Sigmoid colon (tissue), 7 donors: ENCODE results near the gene ADAMTS8. TPM values are rescaled to one million over a fixed set of nuclear protein-coding genes. Genes with fewer than 3 reads are reported as not detected.
A peak's percentile ranks its signal among the peaks of the same experiment; 100 is the strongest.

ENCODE experiments used
- DNase-seq: peaks from one replicate; pipeline ENCODE4 v3.0.0-alpha.2; 2019
- H3K27ac ChIP-seq, 4 donors: fragments of 200-600 bp; sonication (generic); one replicate each; pipeline ENCODE4 v1.5.1; 2016 to 2019; ENCODE audit warnings: mild to moderate bottlenecking in 1 of 4
- H3K27me3 ChIP-seq, 3 donors: fragments of 200-600 bp; sonication (generic); one replicate each; pipeline ENCODE4 v1.5.1; 2019; ENCODE audit warnings: mild to moderate bottlenecking in 1 of 3
- H3K36me3 ChIP-seq, 4 donors: fragments of 200-600 bp; sonication (generic); one replicate each; pipeline ENCODE4 v1.5.1; 2016 to 2019
- H3K4me1 ChIP-seq, 4 donors: fragments of 200-600 bp; sonication (generic); one replicate each; pipeline ENCODE4 v1.5.1; 2017 to 2019
- H3K4me3 ChIP-seq, 4 donors: fragments of 200-600 bp; sonication (generic); one replicate each; pipeline ENCODE4 v1.5.1; 2017 to 2019; ENCODE audit warnings: mild to moderate bottlenecking in 2 of 4, moderate library complexity in 1 of 4
- H3K9me3 ChIP-seq, 4 donors: fragments of 200-600 bp in 3 of 4; sonication (generic) in 3 of 4; one replicate each; pipeline versions ENCODE4 v1.5.1 to v1.6.1; 2013 to 2019
- CTCF ChIP-seq, 4 experiments: fragments of 450-650 bp in 3 of 4; fragments of 200-600 bp in 1 of 4; IDR thresholded peaks; one replicate each; pipeline ENCODE4 v1.5.1; 2016 to 2019; ENCODE audit warnings: antibody characterized with exemption in 4 of 4, mild to moderate bottlenecking in 3 of 4, moderate library complexity in 2 of 4
- EP300 ChIP-seq, 4 donors: sonication (generic); formaldehyde crosslinking; IDR thresholded peaks; one replicate each; pipeline ENCODE4 v1.6.1; 2017; ENCODE audit warnings: antibody characterized with exemption in 4 of 4
- POLR2A ChIP-seq, 2 donors: fragments of 450-650 bp; IDR thresholded peaks; one replicate each; pipeline ENCODE4 v1.6.1; 2016; ENCODE audit warnings: antibody characterized with exemption in 2 of 2, mild to moderate bottlenecking in 2 of 2, moderate library complexity in 2 of 2
- POLR2AphosphoS5 ChIP-seq, 4 donors: sonication (generic); formaldehyde crosslinking; IDR thresholded peaks; one replicate each; pipeline ENCODE4 v1.6.1; 2017; ENCODE audit warnings: antibody characterized with exemption in 4 of 4
- WGBS, 2 donors: extraction: QIAGEN DNeasy Blood & Tissue Kit; methylation state at CpG; one replicate each; pipeline ENCODE4 v1.1.7; 2013; 5-methylcytosine and 5-hydroxymethylcytosine counted together
- intact Hi-C: fragments of 100-400 bp; cut with DNase I; formaldehyde crosslinking; loops from one replicate; pipeline ENCODE4 v1.15.1; 2023
- polyA plus RNA-seq, 3 donors: library from polyadenylated mRNA; stranded (reverse); fragments of 200-250 nt; gene quantifications; one replicate each; pipeline ENCODE4 v1.2.3, GENCODE V29; 2013
- total RNA-seq, 4 donors: library from RNA; depleted of rRNA; stranded (reverse); fragments of >200 nt; gene quantifications; one replicate each; pipeline ENCODE4 v1.1.0, GENCODE V29; 2016
- donor health status: healthy with polysubstance abuse.
- donor health status: Bipolar disorder and iron deficiency.
- donor health status: healthy.

The ADAMTS8 gene
- total and polyA plus RNA-seq, 7 donors, result under 0.01 to 11.9 (median 4.2) TPM; not detected in 1

GRCh38 chr11:130390071-130390758 lies 38.2 kb downstream of the ADAMTS8 start:
- peak overlapping the region; percentile 66 to 78 (median 76) for H3K27ac ChIP-seq
- H3K27me3 ChIP-seq, result no peaks in the 10 kb centered on the region
- peaks cover 0 to 50% (median 44%) of the 10 kb centered on the region in 4 donors for H3K4me1 ChIP-seq
- H3K9me3 ChIP-seq, result no peaks in the 10 kb centered on the region
- WGBS, 2 donors, result 13 to 45% methylated on average over 12 of the region's 12 CpGs
- no peak overlapping the region for H3K4me3 ChIP-seq
- DNase-seq, result no peak
- H3K36me3 ChIP-seq, result no peaks in the 10 kb centered on the region
- intact Hi-C loops, result loop anchor here (2.0 to 10.0 kb wide), 5 partner anchors 19 to 775 kb away; partner anchors contain the start of gene ZBTB44
- TF ChIP-seq POLR2AphosphoS5 (IDR thresholded peaks at IDR 0.05) (peak; percentile 73 to 94 (median 88)), POLR2A (IDR thresholded peaks at IDR 0.05) (no peak), EP300 (IDR thresholded peaks at IDR 0.05) (peak; percentile 26 to 92 (median 75)), CTCF (IDR thresholded peaks at IDR 0.05) (peak in 3 of 4 experiments; percentile 4 to 37 (median 35))

- Histone ChIP-seq H3K4me1 (peaks cover 0 to 50% (median 44%) of the 10 kb centered on the region in 4 donors), H3K36me3 (no peaks in the 10 kb centered on the region), H3K27ac (peak overlapping the region; percentile 66 to 78 (median 76)), H3K4me3 (no peak overlapping the region), H3K27me3 (no peaks in the 10 kb centered on the region), H3K9me3 (no peaks in the 10 kb centered on the region)
- no peak for DNase-seq
- WGBS, 2 donors, result 16 to 47% methylated on average over 16 of the region's 16 CpGs
- intact Hi-C loops, result loop anchor here (5.0 kb wide), 1 partner anchor 177 kb away; no protein-coding TSS in a partner anchor
- no peak for TF ChIP-seq CTCF (IDR thresholded peaks at IDR 0.05)
Measured at GRCh38 chr11:130389335-130389935, 39.0 kb downstream of the ADAMTS8 start.

- Histone ChIP-seq H3K27ac (peak overlapping the region in 3 of 4 donors; percentile 75 to 78 (median 77)), H3K27me3 (no peaks in the 10 kb centered on the region), H3K36me3 (no peaks in the 10 kb centered on the region), H3K4me1 (peaks cover 0 to 53% (median 44%) of the 10 kb centered on the region in 4 donors), H3K9me3 (no peaks in the 10 kb centered on the region), H3K4me3 (peak overlapping the region in 2 of 4 donors; percentile 4 to 5)
- TF ChIP-seq CTCF (IDR thresholded peaks at IDR 0.05) (no peak), POLR2AphosphoS5 (IDR thresholded peaks at IDR 0.05) (no peak)
- 38 to 49% methylated on average over 11 of the region's 11 CpGs for WGBS, 2 donors
- intact Hi-C loops, result loop anchor here (5.0 kb wide), 1 partner anchor 176 kb away; no protein-coding TSS in a partner anchor
- DNase-seq, result no peak
Measured at GRCh38 chr11:130388607-130389205, 39.7 kb downstream of the ADAMTS8 start.

GRCh38 chr11:130386056-130386455 lies 42.4 kb downstream of the ADAMTS8 start:
- no peak for TF ChIP-seq POLR2A (IDR thresholded peaks at IDR 0.05)
- no peak for TF ChIP-seq CTCF (IDR thresholded peaks at IDR 0.05)
- TF ChIP-seq EP300 (IDR thresholded peaks at IDR 0.05), result no peak
- no peak for TF ChIP-seq POLR2AphosphoS5 (IDR thresholded peaks at IDR 0.05)
- Histone ChIP-seq H3K4me3 (no peak overlapping the region), H3K4me1 (peaks cover 0 to 29% (median 23%) of the 10 kb centered on the region in 4 donors), H3K27ac (no peak overlapping the region), H3K27me3 (no peaks in the 10 kb centered on the region), H3K9me3 (no peaks in the 10 kb centered on the region), H3K36me3 (no peaks in the 10 kb centered on the region)
- WGBS, 2 donors, result 96 to 98% methylated on average over 3 of the region's 3 CpGs
- intact Hi-C loops, result loop anchor here (5.0 kb wide), 1 partner anchor 174 kb away; no protein-coding TSS in a partner anchor
- DNase-seq, result no peak
